GM12873 (cell line): ENCODE results near the gene MAGI1.

Experiments
- TF ChIP-seq, protein P1 (sequence below): IDR thresholded peaks from 2 replicates; pipeline ENCODE4 v1.5.1; 2012; ENCODE audit warnings: low read depth, mild to moderate bottlenecking, moderate library complexity, low read length, control low read depth; ENCODE audit not compliant: insufficient read depth; ENCODE audit errors: missing control alignments

Gene MAGI1

DNA sequence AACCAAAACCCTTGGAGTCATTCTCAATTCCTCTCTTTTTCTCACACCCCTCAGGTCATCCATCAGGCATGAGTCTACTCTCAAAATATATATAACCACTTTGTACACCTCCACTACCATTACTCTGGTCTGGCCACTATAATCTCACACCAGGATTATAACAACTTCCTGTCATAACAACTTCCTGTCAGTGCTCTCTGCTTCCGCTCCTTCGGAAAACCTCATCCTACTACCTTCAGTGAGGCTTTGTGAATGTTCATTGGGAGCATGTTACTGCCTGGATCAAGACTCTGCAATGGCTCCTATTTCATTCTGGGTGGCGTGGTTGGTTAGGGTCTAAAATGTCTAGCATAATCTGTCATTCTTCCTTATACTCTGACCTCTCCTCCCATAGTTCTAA, 447.4 kb downstream of the MAGI1 start:
- TF ChIP-seq, protein P1, sequence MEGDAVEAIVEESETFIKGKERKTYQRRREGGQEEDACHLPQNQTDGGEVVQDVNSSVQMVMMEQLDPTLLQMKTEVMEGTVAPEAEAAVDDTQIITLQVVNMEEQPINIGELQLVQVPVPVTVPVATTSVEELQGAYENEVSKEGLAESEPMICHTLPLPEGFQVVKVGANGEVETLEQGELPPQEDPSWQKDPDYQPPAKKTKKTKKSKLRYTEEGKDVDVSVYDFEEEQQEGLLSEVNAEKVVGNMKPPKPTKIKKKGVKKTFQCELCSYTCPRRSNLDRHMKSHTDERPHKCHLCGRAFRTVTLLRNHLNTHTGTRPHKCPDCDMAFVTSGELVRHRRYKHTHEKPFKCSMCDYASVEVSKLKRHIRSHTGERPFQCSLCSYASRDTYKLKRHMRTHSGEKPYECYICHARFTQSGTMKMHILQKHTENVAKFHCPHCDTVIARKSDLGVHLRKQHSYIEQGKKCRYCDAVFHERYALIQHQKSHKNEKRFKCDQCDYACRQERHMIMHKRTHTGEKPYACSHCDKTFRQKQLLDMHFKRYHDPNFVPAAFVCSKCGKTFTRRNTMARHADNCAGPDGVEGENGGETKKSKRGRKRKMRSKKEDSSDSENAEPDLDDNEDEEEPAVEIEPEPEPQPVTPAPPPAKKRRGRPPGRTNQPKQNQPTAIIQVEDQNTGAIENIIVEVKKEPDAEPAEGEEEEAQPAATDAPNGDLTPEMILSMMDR: no peak

DNA sequence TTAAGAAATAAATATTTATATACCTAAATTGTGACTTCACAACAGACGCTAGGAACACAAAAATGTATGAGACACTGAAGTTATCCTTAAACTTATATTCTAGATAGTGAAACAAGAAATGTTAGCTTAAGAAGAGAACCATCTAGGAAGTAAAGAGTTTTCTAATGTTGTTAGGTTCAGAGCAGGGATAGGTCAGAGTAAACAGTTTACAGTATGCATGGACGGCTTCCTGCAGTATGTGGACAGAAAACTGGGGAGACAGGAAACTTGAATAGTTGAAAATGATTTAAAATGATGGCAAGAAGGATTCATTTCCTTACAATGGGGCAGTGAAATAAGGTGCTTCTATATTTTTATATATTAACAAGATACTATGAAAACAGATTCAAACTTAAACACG, 449.8 kb downstream of the MAGI1 start:
- TF ChIP-seq, protein P1: no peak

DNA sequence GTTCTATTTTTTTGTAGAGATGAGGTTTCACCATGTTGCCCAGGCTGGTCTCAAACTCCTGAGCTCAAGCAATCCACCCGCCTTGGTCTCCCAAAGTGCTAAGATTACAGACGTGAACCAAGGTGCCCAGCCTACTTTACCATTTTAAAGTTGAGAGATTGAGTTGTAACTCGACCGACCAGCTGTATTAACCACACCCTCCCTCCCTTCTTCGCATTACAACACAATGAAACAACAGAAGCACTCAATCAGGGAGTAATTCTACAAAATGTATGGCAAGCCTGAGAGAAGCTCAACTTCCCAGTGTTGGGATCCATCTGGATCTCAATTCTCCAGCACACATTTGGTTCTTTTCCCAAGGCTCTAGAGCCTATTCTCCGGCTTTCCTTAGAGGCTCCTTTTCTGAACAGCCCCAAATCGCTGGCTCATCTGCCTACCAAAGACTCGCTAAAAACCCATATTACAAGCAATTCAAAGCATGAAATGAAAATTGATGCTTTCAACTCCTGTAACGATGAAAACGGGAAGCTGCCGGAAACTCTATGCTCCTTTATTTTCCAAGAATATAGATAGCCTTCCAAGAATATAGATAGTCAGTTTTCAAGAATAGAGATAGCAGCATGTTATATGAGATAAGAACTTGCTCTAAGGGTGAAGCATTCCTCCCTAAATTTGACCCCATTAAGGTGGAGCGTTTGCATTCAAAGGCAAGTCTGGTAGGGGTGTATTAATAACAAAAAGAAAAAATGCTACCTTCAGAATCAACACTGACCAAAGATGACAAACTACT, 450.9 kb downstream of the MAGI1 start:
- TF ChIP-seq, protein P1: no peak

DNA sequence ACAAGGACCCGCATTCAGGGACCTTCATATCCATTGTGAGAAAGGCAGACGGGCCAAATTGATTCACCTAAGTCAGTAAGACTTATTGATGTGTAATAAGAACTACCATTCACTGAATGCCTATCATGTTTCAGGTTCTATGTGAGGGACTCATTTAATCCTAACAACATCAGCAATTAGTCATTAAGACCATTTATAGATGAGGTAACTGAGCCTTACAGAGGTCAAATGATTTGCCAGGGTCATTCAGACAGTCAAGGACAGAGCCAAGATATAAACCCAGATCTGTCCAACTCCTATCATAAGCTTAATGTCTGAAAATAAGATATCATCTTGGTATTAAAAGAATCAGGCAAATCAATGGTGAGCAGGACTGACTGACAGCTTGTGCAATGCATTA, 453.8 kb downstream of the MAGI1 start:
- TF ChIP-seq, protein P1: no peak

DNA sequence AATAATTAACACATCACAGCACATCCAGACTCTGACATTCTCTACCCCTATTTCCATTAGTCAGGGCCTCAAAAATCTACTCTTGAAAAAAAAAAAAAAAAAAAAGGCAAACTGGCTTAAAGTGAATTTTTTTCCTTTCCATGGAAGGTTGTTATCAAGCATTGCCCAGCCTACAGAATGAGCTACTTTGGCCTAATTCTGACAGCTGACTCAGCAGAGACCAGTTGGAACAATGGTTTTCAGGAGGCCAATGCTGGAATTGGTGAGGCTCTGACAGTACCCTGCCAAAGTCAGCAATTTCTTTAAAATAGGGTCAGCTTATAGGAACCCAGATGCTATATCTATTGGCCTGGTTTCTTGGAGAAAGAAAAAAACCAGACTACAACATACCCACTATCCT, 454.7 kb downstream of the MAGI1 start:
- TF ChIP-seq, protein P1: no peak

DNA sequence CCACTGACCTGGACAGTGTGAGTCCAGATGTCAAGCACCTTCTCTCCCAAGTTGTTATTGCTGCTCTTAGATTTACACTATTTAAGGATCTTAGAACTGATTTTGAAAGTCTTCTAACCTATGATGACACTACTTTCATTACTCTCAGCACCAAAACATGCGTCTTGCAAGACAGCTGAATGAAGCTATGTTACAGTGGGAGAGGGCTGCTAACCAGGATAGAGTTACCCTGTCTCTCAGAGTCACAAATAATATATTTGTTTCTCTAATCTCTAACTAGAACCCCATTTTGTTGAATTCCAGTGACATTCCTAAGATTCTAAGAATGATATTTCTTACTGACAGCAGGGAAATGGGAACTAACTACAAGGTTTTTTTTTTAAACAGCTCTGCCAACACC, 455.5 kb downstream of the MAGI1 start:
- TF ChIP-seq, protein P1: no peak

DNA sequence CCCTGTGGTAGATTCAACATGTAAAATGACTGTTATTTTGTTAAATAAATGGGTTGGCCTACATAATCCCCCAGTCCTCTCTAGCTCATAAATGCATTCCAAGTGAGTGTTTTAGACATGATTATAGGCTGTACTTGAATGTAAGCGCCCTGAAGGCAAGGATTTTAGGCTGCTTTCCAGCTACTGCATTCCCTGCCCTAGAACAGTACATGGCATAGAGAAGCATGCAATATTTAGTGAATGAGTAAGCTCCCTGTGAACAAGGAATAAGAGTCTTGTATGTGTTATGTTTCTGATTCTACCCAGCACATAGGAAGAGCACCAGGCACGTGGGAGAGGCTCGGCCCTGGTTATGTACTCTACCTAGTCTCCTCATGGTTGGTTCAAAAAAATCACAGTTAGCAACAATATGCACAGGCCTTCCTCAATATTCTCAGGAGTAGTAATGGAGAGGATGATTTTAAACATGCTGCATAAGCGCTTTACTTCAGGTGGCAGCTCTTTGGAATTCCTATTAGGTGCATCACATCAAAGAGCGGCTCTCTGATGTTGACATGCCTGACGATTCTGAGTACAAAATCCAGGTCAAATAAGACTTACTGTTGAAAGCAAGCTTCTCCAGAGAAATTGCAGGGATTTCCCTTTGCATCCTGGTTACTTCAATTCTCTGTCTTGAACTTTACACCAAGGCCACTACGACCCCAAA, 456.6 kb downstream of the MAGI1 start:
- TF ChIP-seq, protein P1: no peak
